T-cell (primary cell): Measurements from ENCODE around the gene TNRC6C. TPM values are rescaled to one million over a fixed set of nuclear protein-coding genes. Genes with fewer than 3 reads are reported as not detected.
"Not testable (repeated sequence)": the region's sequence is repeated elsewhere in the genome, so short reads cannot be mapped to it uniquely, and the experiment has no call there.

Source experiments
- ATAC-seq, 4 experiments: fragments of 200-7000 bp in 3 of 4; fragments of 150-1000 bp in 1 of 4; cut with Tn5 transposase; replicated peaks in 1 of 4; 1 replicate in 3 of 4; 2 replicates in 1 of 4; pipeline ENCODE4 v1.10.0; 2021; ENCODE audit warnings: moderate library complexity in 3 of 4, mild to moderate bottlenecking in 2 of 4, moderate number of reproducible peaks in 1 of 4
- CTCF ChIA-PET, 2 donors: fragments of 300-600 bp; sonication (Branson Sonifier 250); formaldehyde crosslinking; loops; one replicate each; lab custom pipeline; 2022; ENCODE audit warnings: antibody characterized with exemption in 2 of 2; lab: Charles Lee
- POLR2A ChIA-PET, 2 donors: fragments of 300-600 bp; sonication (Branson Sonifier 250); formaldehyde crosslinking; loops; one replicate each; lab custom pipeline; 2022; ENCODE audit warnings: antibody characterized with exemption in 2 of 2; lab: Charles Lee
- DNase-seq, 35 experiments: peaks; one replicate each; pipeline versions ENCODE4 v3.0.0 to v3.0.0-alpha.2; 2013 to 2023
- H3K27ac ChIP-seq: one replicate; pipeline ENCODE4 v1.5.1; 2013; ENCODE audit warnings: low read length
- H3K27me3 ChIP-seq, 2 experiments: replicated peaks in 1 of 2; 1 replicate in 1 of 2; 2 replicates in 1 of 2; pipeline versions ENCODE4 v1.6.1 to v1.7.0; 2013; ENCODE audit warnings: low read length in 1 of 2, mixed read lengths in 1 of 2; ENCODE audit not compliant: control insufficient read depth in 2 of 2, insufficient read depth in 2 of 2; ENCODE audit errors: extremely low read depth in 1 of 2
- H3K36me3 ChIP-seq, 2 donors: 1 replicate in 1 of 2; 2 replicates in 1 of 2; pipeline versions ENCODE4 v1.6.1 to v1.7.0; 2013; ENCODE audit warnings: low read length in 1 of 2; ENCODE audit not compliant: control insufficient read depth in 2 of 2, insufficient read depth in 1 of 2; ENCODE audit errors: extremely low read depth in 1 of 2
- H3K4me1 ChIP-seq, 2 experiments: 1 replicate in 1 of 2; 2 replicates in 1 of 2; pipeline versions ENCODE4 v1.6.1 to v1.7.0; 2013; ENCODE audit warnings: low read length in 2 of 2, mixed read lengths in 1 of 2; ENCODE audit not compliant: insufficient read depth in 2 of 2, control insufficient read depth in 1 of 2; ENCODE audit errors: extremely low read depth in 1 of 2
- H3K4me3 ChIP-seq, 2 donors: 1 replicate in 1 of 2; 2 replicates in 1 of 2; pipeline versions ENCODE4 v1.5.1 to v1.7.0; 2013; ENCODE audit warnings: mild to moderate bottlenecking in 2 of 2, low read length in 1 of 2, moderate library complexity in 1 of 2; ENCODE audit not compliant: control insufficient read depth in 1 of 2; ENCODE audit errors: extremely low read depth in 1 of 2
- H3K9me3 ChIP-seq: 2 replicates; pipeline ENCODE4 v1.7.0; 2013
- H3K27ac Mint-ChIP-seq, 2 donors: one replicate each; pipeline ENCODE4 v1.8.0; 2020 to 2021; ENCODE audit warnings: mild to moderate bottlenecking in 2 of 2, mixed read lengths in 2 of 2
- H3K27me3 Mint-ChIP-seq, 2 donors: one replicate each; pipeline ENCODE4 v1.8.0; 2021 to 2022; ENCODE audit warnings: mixed read lengths in 2 of 2
- H3K36me3 Mint-ChIP-seq: one replicate; pipeline ENCODE4 v1.8.0; 2021; ENCODE audit warnings: mixed read lengths
- H3K4me1 Mint-ChIP-seq, 3 donors: one replicate each; pipeline ENCODE4 v1.8.0; 2020 to 2022; ENCODE audit warnings: mixed read lengths in 3 of 3, mild to moderate bottlenecking in 1 of 3
- H3K4me3 Mint-ChIP-seq, 3 donors: one replicate each; pipeline ENCODE4 v1.8.0; 2020 to 2022; ENCODE audit warnings: mild to moderate bottlenecking in 3 of 3, mixed read lengths in 3 of 3, moderate library complexity in 3 of 3
- H3K9me3 Mint-ChIP-seq, 3 donors: one replicate each; pipeline ENCODE4 v1.8.0; 2020 to 2022; ENCODE audit warnings: mixed read lengths in 3 of 3
- WGBS: methylation state at CpG from one replicate; pipeline ENCODE4 v1.1.5; 2013; ENCODE audit warnings: missing lambda C conversion rate; ENCODE audit not compliant: insufficient coverage; 5-methylcytosine and 5-hydroxymethylcytosine counted together
- total RNA-seq, 35 experiments: library from RNA in 6 of 35; stranded (reverse) in 6 of 35; fragments of 120-200 nt in 1 of 35; gene quantifications; one replicate each; pipeline versions ENCODE4 v1.2.1 to v1.2.4 and lab custom pipeline; 2013 to 2026

The TNRC6C gene
- total RNA-seq, 5 donors from 2014 or later (not counting 1 experiment from before 2014, with no cell fraction given), result 87.1 to 116 (median 94.3) TPM

- DNase-seq (no peak), ATAC-seq (peak in 1 of 4 experiments; percentile 9)
- Histone ChIP-seq H3K27ac (peak overlapping the region; percentile 14), H3K27me3 (no peaks in the 10 kb centered on the region), H3K9me3 (no peaks in the 10 kb centered on the region), H3K36me3 (peaks cover 24 to 85% of the 10 kb centered on the region in 2 donors), H3K4me3 (no peak overlapping the region), H3K4me1 (peaks cover 3 to 67% of the 10 kb centered on the region in 2 experiments)
- H3K4me3 Mint-ChIP-seq, result peak overlapping the region in 1 of 3 donors; percentile 5
- H3K36me3 Mint-ChIP-seq, result peaks cover 36% of the 10 kb centered on the region
- H3K4me1 Mint-ChIP-seq, result peaks cover 44 to 53% (median 50%) of the 10 kb centered on the region in 3 donors
- H3K27me3 Mint-ChIP-seq, result no peaks in the 10 kb centered on the region
- 92% methylated on average over 26 of the region's 28 CpGs for WGBS
- ChIA-PET CTCF (interaction anchor here in 1 of 2 donors (0.6 to 1.5 kb wide), 2 partner anchors 64 to 138 kb away, joined by 3 to 4 read pairs; no protein-coding TSS in a partner anchor), POLR2A (no interaction called here)
- peak overlapping the region; percentile 90 to 95 for H3K27ac Mint-ChIP-seq
- no peaks in the 10 kb centered on the region for H3K9me3 Mint-ChIP-seq
Measured at GRCh38 chr17:78111727-78112517, 153.4 kb downstream of the TNRC6C start.

DNA sequence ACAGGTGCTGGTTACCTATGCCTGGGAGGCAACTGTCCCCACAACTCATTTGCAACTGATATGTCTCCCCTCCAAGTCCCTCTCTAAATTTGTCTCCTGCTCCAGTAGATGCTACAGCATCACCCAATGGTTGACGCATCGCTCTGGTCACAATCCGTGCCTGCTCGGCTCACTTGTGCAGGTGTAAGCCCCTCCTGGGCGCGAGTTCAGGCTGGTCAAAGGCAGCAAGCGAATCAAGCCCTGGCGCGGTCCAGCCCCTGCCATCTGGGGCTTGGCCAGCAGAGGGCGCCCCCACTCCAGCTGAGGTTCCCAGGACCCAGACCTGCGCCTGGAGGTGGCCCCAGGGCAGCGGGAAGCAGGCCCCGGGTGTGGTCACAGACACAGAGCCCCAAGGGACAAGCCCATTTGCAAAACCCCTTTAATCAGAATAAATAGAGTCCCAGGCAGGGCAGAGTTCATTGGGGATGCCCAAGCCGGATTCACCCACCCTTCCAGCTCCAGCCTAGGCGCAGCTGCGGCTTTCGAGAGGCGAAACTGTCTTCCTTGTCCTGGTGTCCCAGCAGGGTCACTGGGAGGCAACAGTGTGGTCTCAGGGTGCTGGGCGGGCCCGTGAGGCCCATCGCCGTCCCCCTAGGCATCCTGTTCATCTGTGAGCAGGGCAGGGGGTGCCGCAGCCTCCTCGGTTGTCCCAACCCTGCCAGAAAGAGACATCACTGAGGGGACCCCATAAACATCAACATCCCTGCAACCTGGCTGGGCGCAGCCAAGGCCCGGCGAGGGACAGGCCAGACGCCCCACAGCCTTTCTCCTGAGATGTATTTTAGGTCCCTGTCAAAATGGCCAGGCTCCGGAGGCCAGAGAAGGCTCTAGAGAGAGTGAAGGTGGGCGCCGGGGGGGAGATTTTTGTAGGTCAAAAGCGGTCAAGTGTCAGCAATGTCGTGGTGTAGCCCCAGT, 154.3 kb downstream of the TNRC6C start:
- peaks cover 24 to 94% of the 10 kb centered on the region in 2 donors for H3K36me3 ChIP-seq
- Mint-ChIP-seq H3K27me3 (no peaks in the 10 kb centered on the region), H3K4me3 (peak overlapping the region in 2 of 3 donors; percentile 5 to 61), H3K36me3 (peaks cover 33% of the 10 kb centered on the region), H3K27ac (peak overlapping the region; percentile 90 to 95), H3K4me1 (peaks cover 47 to 52% (median 50%) of the 10 kb centered on the region in 3 donors), H3K9me3 (no peaks in the 10 kb centered on the region)
- peaks cover 3 to 76% of the 10 kb centered on the region in 2 experiments for H3K4me1 ChIP-seq
- H3K27ac ChIP-seq, result peak overlapping the region; percentile 27
- H3K9me3 ChIP-seq, result no peaks in the 10 kb centered on the region
- peak; percentile 65 to 70 (median 67) for ATAC-seq
- DNase-seq, result peak in 29 of 35 experiments; percentile 53 to 84 (median 71)
- ChIA-PET CTCF (interaction anchor here in 1 of 2 donors (0.6 to 1.5 kb wide), 2 partner anchors 63 to 137 kb away, joined by 3 to 4 read pairs; no protein-coding TSS in a partner anchor), POLR2A (no interaction called here)
- 59% methylated on average over 25 of the region's 33 CpGs for WGBS
- H3K27me3 ChIP-seq, result no peaks in the 10 kb centered on the region
- H3K4me3 ChIP-seq, result no peak overlapping the region

- Histone ChIP-seq H3K36me3 (peaks cover 20 to 94% of the 10 kb centered on the region in 2 donors), H3K27me3 (no peaks in the 10 kb centered on the region), H3K9me3 (no peaks in the 10 kb centered on the region), H3K4me1 (peaks cover 6 to 83% of the 10 kb centered on the region in 2 experiments), H3K4me3 (no peak overlapping the region), H3K27ac (peak overlapping the region; percentile 27)
- ATAC-seq (peak in 1 of 4 experiments; percentile 24), DNase-seq (peak in 1 of 35 experiments; percentile 57)
- Mint-ChIP-seq H3K27ac (peak overlapping the region; percentile 89), H3K27me3 (no peaks in the 10 kb centered on the region), H3K4me3 (peak overlapping the region in 2 of 3 donors; percentile 13 to 32), H3K9me3 (no peaks in the 10 kb centered on the region), H3K36me3 (peaks cover 32% of the 10 kb centered on the region), H3K4me1 (peaks cover 47 to 52% (median 52%) of the 10 kb centered on the region in 3 donors)
- POLR2A ChIA-PET, result interaction anchor here (0.6 kb wide), 2 partner anchors 55 to 225 kb away, joined by 3 to 8 read pairs; no protein-coding TSS in a partner anchor
- 66% methylated on average over 23 of the region's 25 CpGs for WGBS
- CTCF ChIA-PET, result interaction anchor here in 1 of 2 donors (0.7 kb wide), 1 partner anchor 357 kb away, joined by 3 read pairs; no protein-coding TSS in a partner anchor
Measured at GRCh38 chr17:78113804-78114785, 155.6 kb downstream of the TNRC6C start.

GRCh38 chr17:78114831-78115723, 156.6 kb downstream of the TNRC6C start:
- POLR2A ChIA-PET, result no interaction called here
- Histone ChIP-seq H3K4me1 (peaks cover 6 to 90% of the 10 kb centered on the region in 2 experiments), H3K9me3 (no peaks in the 10 kb centered on the region), H3K4me3 (no peak overlapping the region), H3K27me3 (no peaks in the 10 kb centered on the region), H3K27ac (no peak overlapping the region), H3K36me3 (peaks cover 16 to 95% of the 10 kb centered on the region in 2 donors)
- Mint-ChIP-seq H3K27me3 (no peaks in the 10 kb centered on the region), H3K9me3 (no peaks in the 10 kb centered on the region), H3K36me3 (peaks cover 31% of the 10 kb centered on the region), H3K4me1 (peaks cover 45 to 56% (median 53%) of the 10 kb centered on the region in 3 donors), H3K4me3 (no peak overlapping the region), H3K27ac (peak overlapping the region; percentile 89)
- ATAC-seq, result no peak
- DNase-seq, result no peak
- CTCF ChIA-PET, result interaction anchor here in 1 of 2 donors (0.7 to 1.2 kb wide), 2 partner anchors 10 to 64 kb away, joined by 3 to 6 read pairs; no protein-coding TSS in a partner anchor
- WGBS, result 88% methylated on average over 10 of the region's 28 CpGs

DNA sequence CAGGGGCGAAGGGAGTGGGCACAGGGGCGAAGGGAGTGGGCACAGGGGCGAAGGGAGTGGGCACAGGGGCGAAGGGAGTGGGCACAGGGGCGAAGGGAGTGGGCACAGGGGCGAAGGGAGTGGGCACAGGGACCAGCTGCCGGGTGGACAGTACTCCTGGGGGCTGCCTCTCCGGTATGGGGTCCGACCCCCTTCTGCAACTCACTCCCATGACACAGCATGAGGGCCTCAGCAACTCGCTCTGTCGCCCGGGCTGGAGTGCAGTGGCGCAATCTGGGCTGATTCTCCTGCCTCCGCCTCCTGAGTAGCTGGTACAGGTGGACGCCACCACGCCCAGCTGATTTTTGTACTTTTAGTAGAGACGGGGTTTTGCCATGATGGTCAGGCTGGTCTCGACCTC, 157.3 kb downstream of the TNRC6C start:
- 88% methylated on average over 12 of the region's 18 CpGs for WGBS
- H3K36me3 Mint-ChIP-seq, result peaks cover 23% of the 10 kb centered on the region
- H3K4me3 Mint-ChIP-seq, DNase-seq, H3K27me3 ChIP-seq, H3K9me3 ChIP-seq, H3K9me3 Mint-ChIP-seq, ATAC-seq, H3K4me3 ChIP-seq, H3K27ac ChIP-seq, POLR2A ChIA-PET, H3K27ac Mint-ChIP-seq, H3K27me3 Mint-ChIP-seq: not testable (repeated sequence)
- peaks cover 45 to 58% (median 54%) of the 10 kb centered on the region in 3 donors for H3K4me1 Mint-ChIP-seq
- H3K36me3 ChIP-seq, result peaks cover 18 to 95% of the 10 kb centered on the region in 2 donors
- CTCF ChIA-PET, result interaction anchor here in 1 of 2 donors (0.7 to 1.2 kb wide), 2 partner anchors 9 to 63 kb away, joined by 3 to 6 read pairs; no protein-coding TSS in a partner anchor
- peaks cover 11 to 95% of the 10 kb centered on the region in 2 experiments for H3K4me1 ChIP-seq
